K562 (cell line): ENCODE measurements around the gene TCTN3. TPM values are rescaled to one million over a fixed set of nuclear protein-coding genes. Genes with fewer than 3 reads are reported as not detected.

ENCODE experiments used
- CHD1 ChIP-seq: fragments of 200-600 bp; sonication (generic); IDR thresholded peaks from one replicate; pipeline ENCODE4 v1.6.1; 2012; ENCODE audit warnings: mild to moderate bottlenecking, moderate library complexity, low read length, inconsistent platforms
- ELF2 ChIP-seq: fragments of 250-450 bp; sonication (Bioruptor Pico); IDR thresholded peaks from 2 replicates; pipeline ENCODE4 v1.5.0; 2021; ENCODE audit warnings: mild to moderate bottlenecking
- ESRRA ChIP-seq: fragments of 450-650 bp; IDR thresholded peaks from 2 replicates; pipeline ENCODE4 v1.6.1; 2014; ENCODE audit warnings: low read depth, mild to moderate bottlenecking, moderate library complexity, borderline replicate concordance
- ETV1 ChIP-seq: fragments of 450-650 bp; conservative IDR thresholded peaks from 2 replicates; pipeline ENCODE4 v1.6.1; 2016; ENCODE audit warnings: missing genetic modification characterization, control low read depth, low read depth, missing compliant biosample characterization
- NR1H2 ChIP-seq: sonication (generic); formaldehyde crosslinking; IDR thresholded peaks from 2 replicates; pipeline ENCODE4 v1.4.0; 2020; ENCODE audit warnings: mild to moderate bottlenecking, missing genetic modification reagents
- RBBP5 ChIP-seq: fragments of 200-600 bp; sonication (generic); IDR thresholded peaks from 2 replicates; pipeline ENCODE4 v1.6.1; 2012; ENCODE audit warnings: borderline replicate concordance, mild to moderate bottlenecking, low read length, control low read depth, inconsistent platforms; ENCODE audit not compliant: insufficient read depth, poor library complexity, severe bottlenecking
- RBM17 ChIP-seq: fragments of 200-400 bp; formaldehyde crosslinking; IDR thresholded peaks from 2 replicates; pipeline ENCODE4 v1.6.1; 2017; ENCODE audit warnings: low read depth, mild to moderate bottlenecking, low read length, borderline replicate concordance
- SMC3 ChIP-seq: conservative IDR thresholded peaks from 2 replicates; pipeline ENCODE4 v1.6.1; 2011; ENCODE audit warnings: low read depth, low read length, improper control_type of control experiment; ENCODE audit not compliant: insufficient read depth
- TCF7L2 ChIP-seq: fragments of 150-350 bp; IDR thresholded peaks from 2 replicates; pipeline ENCODE4 v1.6.1; 2016; ENCODE audit warnings: low read depth, mild to moderate bottlenecking, low read length, moderate library complexity
- ZFP1 ChIP-seq: fragments of 450-650 bp; formaldehyde crosslinking; IDR thresholded peaks from 2 replicates; pipeline ENCODE4 v1.4.0; 2020; ENCODE audit warnings: mild to moderate bottlenecking, mixed read lengths
- ZNF696 ChIP-seq: fragments of 250-450 bp; sonication (Bioruptor Pico); conservative IDR thresholded peaks from 2 replicates; pipeline ENCODE4 v1.4.0; 2020; ENCODE audit warnings: mild to moderate bottlenecking, moderate library complexity
- ZNF77 ChIP-seq: fragments of 250-450 bp; sonication (Bioruptor Pico); IDR thresholded peaks from 2 replicates; pipeline ENCODE4 v1.5.0; 2020
- polyA plus RNA-seq, 8 experiments: library from polyadenylated mRNA; depleted of rRNA in 4 of 8; stranded (reverse) in 5 of 8; unstranded in 3 of 8; fragments of >200 nt; fragmentation: Nextera tagmentation in 2 of 8; fragmentation: Illumina TruSeq in 1 of 8; extraction: Ambion mirVana in 2 of 8; extraction: Trizol in 1 of 8; gene quantifications; 2 replicates each; pipeline versions ENCODE4 v1.2.1 to v1.2.3, GENCODE V29; 2011 to 2014; ENCODE audit warnings: inconsistent platforms in 1 of 8, missing spikeins in 1 of 8
- total RNA-seq, 7 experiments: library from RNA; depleted of rRNA in 6 of 7; stranded (reverse); fragments of >200 nt in 6 of 7; fragmentation: Illumina TruSeq in 2 of 7; extraction: Trizol in 2 of 7; gene quantifications; 2 replicates each; pipeline versions ENCODE4 v1.2.1 to v1.2.3, GENCODE V29; 2011 to 2021; ENCODE audit warnings: low replicate concordance in 1 of 7
- TF ChIP-seq, protein P1 (sequence below): fragments of 450-650 bp; IDR thresholded peaks from 2 replicates; pipeline ENCODE4 v1.6.1; 2016
- TF ChIP-seq, protein P2 (sequence below): sonication (generic); formaldehyde crosslinking; IDR thresholded peaks from 2 replicates; pipeline ENCODE4 v1.8.1; 2022; ENCODE audit warnings: missing genetic modification reagents
- TF ChIP-seq, protein P3 (sequence below): fragments of 250-450 bp; sonication (Bioruptor Pico); IDR thresholded peaks from 2 replicates; pipeline ENCODE4 v1.4.0; 2020; ENCODE audit warnings: mild to moderate bottlenecking
- TF ChIP-seq, protein P4 (sequence below): fragments of 250-450 bp; sonication (Bioruptor Pico); IDR thresholded peaks from 2 replicates; pipeline ENCODE4 v1.8.0; 2022; ENCODE audit warnings: inconsistent platforms, mild to moderate bottlenecking, moderate library complexity, borderline replicate concordance

Gene TCTN3
- total and polyA plus RNA-seq, 9 of the 15 experiments (the other 6 are each of a cell fraction or from before 2014, with no cell fraction given): 10.4 to 25.8 (median 16.3) TPM

DNA sequence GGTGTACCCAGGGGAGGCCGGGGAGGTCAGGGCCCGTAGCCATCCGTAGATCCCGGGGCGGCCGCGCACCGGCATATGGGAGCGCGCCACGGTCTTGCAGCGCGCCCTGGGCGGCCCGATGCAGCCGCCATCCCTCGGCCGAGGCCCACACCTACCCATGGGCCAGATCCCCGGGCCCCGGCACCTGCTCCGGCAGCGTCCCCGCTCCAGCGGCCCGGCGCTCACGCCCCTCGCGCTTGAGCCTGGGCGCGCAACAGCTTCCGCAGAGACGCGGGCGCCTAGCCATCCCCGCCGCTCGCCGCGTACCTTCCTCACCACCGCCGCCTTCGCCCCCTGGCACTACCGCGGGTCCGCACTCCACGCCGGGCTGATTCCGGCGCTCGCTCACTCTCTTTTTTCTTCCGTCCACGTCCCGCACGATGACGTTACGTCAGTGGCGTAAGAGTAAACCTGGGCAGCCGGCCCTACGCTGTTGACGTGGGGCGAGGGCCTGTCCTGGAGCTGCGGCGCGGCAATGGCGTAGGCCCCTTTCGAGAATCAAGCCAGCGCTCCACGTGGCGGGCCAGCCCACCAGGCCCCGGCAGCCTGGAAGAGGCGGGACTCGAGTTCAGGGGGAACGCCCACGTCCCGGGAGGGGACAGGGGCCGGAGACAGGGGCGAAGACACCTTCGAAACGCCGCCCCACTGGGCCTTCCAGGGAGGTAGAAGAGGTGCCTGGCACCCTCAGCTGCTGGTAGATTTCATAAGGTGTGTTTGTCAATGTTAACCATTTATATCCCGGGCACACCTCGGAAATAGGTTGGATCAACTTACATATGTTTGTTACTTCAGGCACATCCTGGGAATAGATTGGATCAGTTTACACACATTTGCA is 37.2 kb downstream of the TCTN3 start, which contains the start of gene ALDH18A1 (continued):
- no peak for TF ChIP-seq ETV1 (tag)
- no peak for TF ChIP-seq CHD1
- no peak for TF ChIP-seq ELF2 (CRISPR knock-in tag)
- TF ChIP-seq ESRRA: peak; percentile 49; the same call in 1 of the 2 replicates
- TF ChIP-seq RBM17: no peak
- TF ChIP-seq, protein P1, sequence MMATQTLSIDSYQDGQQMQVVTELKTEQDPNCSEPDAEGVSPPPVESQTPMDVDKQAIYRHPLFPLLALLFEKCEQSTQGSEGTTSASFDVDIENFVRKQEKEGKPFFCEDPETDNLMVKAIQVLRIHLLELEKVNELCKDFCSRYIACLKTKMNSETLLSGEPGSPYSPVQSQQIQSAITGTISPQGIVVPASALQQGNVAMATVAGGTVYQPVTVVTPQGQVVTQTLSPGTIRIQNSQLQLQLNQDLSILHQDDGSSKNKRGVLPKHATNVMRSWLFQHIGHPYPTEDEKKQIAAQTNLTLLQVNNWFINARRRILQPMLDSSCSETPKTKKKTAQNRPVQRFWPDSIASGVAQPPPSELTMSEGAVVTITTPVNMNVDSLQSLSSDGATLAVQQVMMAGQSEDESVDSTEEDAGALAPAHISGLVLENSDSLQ: no peak
- TF ChIP-seq, protein P2, sequence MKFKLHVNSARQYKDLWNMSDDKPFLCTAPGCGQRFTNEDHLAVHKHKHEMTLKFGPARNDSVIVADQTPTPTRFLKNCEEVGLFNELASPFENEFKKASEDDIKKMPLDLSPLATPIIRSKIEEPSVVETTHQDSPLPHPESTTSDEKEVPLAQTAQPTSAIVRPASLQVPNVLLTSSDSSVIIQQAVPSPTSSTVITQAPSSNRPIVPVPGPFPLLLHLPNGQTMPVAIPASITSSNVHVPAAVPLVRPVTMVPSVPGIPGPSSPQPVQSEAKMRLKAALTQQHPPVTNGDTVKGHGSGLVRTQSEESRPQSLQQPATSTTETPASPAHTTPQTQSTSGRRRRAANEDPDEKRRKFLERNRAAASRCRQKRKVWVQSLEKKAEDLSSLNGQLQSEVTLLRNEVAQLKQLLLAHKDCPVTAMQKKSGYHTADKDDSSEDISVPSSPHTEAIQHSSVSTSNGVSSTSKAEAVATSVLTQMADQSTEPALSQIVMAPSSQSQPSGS: no peak
- TF ChIP-seq RBBP5: peak; percentile 78
- no peak for TF ChIP-seq ZNF77
- TF ChIP-seq TCF7L2: no peak
- no peak for TF ChIP-seq NR1H2 (CRISPR knock-in tag)
- TF ChIP-seq SMC3: no peak
- TF ChIP-seq, protein P3, sequence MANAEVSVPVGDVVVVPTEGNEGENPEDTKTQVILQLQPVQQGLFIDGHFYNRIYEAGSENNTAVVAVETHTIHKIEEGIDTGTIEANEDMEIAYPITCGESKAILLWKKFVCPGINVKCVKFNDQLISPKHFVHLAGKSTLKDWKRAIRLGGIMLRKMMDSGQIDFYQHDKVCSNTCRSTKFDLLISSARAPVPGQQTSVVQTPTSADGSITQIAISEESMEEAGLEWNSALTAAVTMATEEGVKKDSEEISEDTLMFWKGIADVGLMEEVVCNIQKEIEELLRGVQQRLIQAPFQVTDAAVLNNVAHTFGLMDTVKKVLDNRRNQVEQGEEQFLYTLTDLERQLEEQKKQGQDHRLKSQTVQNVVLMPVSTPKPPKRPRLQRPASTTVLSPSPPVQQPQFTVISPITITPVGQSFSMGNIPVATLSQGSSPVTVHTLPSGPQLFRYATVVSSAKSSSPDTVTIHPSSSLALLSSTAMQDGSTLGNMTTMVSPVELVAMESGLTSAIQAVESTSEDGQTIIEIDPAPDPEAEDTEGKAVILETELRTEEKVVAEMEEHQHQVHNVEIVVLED (CRISPR knock-in tag): peak; percentile 46; the same call in 1 of the 2 replicates
- no peak for TF ChIP-seq ZFP1 (CRISPR knock-in tag)
- TF ChIP-seq, protein P4, sequence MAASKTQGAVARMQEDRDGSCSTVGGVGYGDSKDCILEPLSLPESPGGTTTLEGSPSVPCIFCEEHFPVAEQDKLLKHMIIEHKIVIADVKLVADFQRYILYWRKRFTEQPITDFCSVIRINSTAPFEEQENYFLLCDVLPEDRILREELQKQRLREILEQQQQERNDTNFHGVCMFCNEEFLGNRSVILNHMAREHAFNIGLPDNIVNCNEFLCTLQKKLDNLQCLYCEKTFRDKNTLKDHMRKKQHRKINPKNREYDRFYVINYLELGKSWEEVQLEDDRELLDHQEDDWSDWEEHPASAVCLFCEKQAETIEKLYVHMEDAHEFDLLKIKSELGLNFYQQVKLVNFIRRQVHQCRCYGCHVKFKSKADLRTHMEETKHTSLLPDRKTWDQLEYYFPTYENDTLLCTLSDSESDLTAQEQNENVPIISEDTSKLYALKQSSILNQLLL (CRISPR knock-in tag): no peak
- TF ChIP-seq ZNF696 (CRISPR knock-in tag): no peak
